ENCODE measurements around the gene CCNE1.
A peak's percentile ranks its signal among the peaks of the same experiment; 100 is the strongest.

Gene CCNE1

DNA sequence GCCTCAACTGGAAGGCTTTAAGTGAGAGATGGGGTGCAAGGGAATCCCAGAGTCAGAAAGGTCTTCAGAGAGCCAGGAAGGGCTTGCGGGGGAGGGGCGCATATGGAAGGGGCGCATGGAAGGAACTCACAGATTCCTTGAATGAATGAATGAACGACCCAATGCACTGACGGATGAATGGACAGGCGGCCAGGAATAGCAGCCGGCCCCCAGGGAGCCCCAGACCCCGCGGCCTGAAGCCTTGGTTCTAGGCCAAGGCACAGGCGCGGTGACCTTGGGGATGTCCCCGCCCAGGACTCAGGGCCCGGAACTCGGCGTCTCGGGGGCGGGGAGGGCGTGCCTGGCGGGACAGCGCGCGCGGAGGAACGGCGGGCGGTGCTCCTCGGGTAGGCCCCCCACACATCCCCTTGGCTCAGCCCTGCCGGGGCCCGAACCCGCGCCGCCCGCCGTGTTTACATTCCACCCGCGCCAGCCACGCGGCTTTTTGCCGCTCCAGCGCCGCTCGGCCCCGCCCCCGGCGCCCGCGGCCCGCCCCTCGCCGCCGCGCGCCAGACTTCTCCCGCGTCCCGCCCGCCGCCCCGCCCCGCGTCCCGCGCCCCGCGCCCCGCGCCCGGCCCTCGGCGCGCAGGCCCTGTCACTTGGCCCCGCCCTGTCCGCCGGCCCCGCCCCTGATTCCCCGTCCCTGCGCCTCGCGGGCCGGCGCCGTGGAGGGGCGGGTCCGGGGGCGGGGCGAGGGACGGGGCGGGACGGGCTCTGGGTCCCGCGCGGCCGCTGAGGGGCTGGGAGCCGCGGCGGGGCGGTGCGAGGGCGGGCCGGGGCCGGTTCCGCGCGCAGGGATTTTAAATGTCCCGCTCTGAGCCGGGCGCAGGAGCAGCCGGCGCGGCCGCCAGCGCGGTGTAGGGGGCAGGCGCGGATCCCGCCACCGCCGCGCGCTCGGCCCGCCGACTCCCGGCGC lies at the start of gene CCNE1:
Gene CCNE1 (plus strand): TSS at position 867 of the 955 bp plus-strand sequence. CDS start 565 bp downstream, outside the sequence.
- DNase-seq, result peak; percentile 93

DNA sequence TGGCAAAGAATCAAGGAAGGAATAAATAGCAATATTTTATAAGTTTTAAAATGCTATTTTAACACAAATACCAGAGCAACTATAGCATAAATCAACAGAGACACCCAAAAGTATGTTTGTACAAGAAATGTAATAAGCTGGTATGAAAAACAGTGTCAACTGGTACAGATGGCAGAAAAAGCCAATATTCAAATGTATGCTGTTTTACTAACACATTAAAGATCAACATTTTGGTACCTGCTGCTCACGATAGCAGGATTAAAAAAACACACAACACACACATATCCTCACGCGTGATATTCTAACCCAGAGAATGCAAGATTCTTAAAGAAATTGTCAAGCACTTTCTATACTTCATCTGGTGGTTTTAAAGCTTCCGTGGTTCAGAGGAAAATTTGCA lies 48.6 kb upstream of the CCNE1 start:
- DNase-seq, result no peak

DNA sequence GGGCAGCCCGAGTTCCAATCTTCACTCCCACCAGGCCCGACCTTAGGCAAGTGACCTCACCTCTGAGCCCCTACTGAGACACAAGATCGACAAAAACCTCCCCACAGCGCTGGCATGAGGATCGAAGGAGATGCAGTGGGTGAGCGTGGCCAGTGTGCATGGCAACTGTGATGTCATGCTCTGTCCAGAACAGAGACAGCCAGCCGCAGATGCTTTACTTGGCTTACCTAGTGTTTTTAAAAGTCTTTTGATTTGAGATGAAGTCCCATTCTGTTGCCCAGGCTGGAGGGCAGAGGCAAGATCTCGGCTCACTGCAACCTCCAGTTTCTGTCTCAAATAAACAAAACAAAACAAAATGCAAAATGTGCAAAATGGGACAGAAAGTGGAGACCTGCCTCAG lies 47.4 kb upstream of the CCNE1 start:
- DNase-seq, result no peak

DNA sequence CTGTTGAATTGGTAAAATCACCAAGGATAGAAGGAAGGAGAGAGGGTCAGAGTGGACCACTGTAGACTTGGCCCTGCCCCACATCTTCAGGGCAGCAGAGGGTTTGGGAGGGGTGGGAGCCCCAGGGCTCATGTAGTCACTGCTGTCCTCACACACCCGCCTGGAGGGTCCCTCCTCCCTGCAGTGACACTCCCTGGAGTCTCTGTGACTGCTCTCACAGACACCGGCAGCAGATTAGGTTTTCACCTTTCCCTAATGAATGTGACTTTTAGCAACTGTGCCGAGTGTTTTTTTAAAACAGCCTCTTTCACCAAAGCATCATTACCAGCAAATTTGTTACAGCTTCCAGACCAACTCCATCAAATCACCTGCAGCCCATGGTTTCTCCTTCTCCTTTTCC lies 45.7 kb upstream of the CCNE1 start:
- DNase-seq, result no peak

DNA sequence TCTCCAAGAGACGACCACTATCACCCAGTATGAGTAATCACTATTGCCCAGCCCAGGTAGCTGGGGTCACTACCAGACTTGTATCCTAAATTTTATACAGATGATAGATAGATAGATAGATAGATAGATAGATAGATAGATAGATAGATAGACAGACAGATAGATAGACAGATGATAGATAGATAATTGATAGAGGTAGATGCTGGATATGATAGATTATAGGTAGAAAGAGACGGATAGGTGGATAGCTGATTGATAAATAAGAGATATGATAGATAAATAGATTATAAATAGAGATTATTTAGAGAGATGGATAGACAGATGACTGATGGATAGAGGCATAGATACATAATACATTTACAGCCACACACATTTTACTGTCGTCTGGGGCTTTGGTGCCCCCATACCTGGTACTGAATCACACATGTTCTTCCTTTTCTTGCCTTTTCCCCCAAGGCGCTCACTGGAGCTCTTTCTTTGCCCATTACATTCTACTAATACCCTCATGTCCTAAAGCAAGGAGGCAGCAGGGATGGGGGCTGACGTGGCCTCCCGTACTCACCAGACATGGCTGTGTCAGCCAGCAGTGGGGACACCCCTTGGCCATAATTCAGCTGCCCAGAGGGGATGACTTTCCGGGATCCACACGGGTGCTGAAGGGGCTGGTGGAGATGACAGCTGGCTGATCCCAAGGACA lies 44.6 kb upstream of the CCNE1 start:
- no peak for DNase-seq

DNA sequence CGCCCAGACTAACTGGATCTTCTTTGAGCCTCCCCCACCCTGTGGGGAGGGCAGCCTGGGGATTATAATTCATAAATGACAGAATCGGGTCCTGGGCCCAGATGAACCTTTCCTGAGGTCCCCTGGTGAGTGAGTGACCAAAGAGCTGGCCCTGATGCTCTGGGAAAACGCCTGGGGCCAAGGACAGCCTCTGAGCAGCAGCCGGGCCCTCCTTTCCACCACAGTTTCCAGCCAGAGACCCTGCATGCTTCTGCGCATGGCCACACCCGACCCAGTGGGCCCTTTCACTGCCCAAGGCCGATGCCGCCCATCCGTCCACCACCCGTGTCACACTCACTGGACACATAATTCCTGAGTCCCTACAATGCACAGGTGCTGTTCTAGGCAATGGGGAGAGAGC lies 43.6 kb upstream of the CCNE1 start:
- DNase-seq, result no peak

DNA sequence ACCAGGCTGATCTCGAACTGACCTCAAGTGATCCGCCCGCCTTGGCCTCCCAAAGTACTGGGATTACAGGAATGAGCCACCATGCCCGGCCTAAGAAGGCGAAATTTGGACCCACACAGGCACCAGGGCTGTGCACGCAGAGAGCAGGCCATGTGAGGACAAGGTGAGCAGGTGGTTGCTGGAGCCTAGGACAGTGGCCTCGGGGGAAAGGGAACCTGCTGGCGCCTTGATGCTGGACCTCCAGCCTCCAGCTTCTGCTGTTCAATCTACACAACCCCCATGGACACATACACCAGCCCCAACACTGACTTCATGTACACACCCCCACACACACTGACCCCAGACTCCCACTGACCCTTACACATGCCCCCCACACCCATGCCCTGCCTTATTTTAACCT lies 41.8 kb upstream of the CCNE1 start:
- no peak for DNase-seq

DNA sequence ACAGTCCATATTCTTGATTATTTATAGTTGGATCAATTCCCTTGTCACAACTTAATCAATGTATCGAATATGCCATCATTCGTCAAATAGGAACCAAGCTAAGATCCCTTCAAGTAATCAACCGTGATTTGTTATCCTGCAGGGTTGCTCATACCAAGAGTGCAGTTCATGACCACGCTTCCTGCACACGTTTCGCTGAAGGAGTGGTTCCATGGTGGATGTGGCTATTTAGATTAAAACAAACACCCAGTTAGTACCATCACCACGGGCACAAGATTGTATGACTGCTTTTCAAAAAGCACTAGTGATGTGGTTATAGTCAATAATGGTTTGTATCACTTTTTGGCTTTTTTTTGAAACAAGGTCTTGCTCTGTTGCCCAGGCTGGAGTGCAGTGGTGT lies 41.1 kb upstream of the CCNE1 start:
- peak; percentile 69 for DNase-seq

DNA sequence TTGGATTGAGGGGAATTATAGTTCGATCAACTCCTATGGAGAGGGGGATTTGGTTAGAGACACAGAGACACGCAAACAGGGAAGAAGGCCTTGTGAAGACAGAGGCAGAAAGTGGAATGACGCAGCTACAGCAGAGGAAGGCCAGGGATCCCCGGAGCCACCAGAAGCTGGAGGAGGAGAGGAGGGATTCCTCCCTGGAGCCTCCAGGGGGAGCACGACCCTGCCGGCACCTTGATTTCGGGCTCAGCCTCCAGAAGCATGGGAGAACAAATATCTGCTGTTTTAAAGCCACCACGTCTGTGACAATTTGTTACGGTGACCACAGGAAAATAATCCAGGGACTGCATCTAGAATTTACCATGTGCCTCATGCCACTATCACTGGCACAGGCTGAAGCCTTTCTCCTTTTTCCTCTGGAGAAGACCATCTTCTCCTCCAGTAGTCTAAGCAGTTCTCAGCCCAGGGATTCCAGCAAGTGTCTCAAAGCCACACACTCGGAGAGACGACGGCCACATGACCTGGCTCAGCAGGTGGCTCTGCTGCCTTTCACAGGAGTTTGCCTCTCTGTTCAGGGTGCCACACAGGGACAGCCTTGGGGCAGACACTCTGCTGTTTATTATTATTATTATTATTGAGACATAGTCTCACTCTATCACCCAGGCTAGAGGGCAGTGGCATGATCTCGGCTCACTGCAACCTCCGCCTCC lies 39.9 kb upstream of the CCNE1 start:
- DNase-seq, result peak; percentile 23

DNA sequence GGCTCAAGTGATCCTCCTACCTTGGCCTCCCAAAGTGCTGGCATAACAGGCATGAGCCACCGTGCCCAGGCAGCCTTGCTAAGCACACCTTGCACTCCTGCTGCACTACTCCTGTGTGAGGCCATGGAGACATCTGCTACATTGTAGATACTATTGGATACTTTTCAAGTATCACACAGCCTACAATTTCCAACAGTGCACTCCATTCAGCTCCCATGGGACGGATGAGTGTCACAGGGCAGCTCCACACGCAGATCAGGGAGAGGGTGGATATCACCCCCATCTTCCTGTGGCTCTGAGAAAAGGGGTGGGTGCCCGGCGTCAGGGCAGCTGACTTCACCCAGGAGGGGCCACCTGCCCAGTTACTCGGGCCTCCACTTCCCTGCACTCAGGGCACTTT lies 39.1 kb upstream of the CCNE1 start:
- no peak for DNase-seq

DNA sequence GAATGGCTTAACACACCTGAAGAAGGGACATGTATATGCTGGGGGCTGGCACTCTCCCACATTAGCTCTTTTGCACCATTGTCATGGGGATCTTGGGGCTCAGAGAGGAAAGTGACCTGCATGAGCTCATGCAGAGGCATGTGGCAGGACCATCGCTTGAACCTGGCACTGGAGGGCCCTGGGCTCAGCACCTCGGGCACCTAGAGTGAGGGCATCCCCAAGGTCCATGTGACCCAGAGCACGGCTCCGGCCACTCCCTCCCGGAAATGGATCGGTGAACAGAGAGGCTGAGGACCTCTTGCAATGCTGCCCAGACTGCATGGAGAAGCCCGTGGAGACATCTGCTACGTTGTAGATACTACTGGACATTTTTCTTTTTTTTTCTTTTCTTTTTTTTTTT lies 38.6 kb upstream of the CCNE1 start:
- no peak for DNase-seq

DNA sequence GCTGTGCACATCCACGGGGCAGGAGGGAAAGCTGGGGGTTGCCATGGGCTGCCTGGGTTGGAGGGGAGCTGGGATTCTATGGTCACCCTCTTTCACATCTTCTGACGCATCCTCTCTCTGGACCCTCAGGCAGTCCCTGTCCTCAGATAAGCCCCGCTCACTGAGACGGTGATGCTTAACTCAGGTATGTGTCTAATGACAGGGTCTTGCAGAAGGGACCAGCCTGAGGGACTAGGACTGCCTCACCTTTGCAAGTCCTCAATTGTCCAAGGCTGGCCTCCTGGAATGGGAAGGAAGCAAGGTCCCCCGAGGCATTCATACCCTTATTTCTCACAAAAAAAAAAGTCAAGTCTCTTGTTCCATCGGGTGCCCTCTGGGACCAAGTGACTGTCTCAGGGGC lies 37.7 kb upstream of the CCNE1 start:
- no peak for DNase-seq

DNA sequence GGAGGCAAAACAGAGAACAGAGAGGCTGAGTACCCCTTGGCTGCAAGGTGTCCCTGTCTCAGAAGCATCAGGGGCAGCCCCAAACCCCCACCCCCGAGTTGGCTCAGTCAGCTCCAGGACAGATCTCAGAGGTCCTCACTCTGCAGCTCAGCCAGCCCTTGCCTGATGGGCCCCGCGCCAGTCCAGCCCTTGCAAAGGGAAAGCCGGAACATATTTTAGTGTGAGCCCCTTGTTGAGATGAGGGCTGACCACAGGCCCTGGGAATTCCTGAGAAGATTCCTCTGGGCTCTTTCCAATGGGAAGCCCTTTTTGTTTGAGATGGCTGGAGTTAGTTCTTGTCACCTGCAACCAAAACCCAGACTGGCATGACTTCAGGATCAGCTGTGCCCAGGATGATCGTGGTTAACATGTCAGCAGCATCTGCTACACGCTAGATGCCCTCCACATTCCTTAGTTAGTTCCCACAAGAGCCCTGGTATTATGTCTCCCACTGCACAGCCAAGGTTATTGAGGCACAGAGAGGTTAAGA lies 33.9 kb upstream of the CCNE1 start:
- DNase-seq, result no peak

DNA sequence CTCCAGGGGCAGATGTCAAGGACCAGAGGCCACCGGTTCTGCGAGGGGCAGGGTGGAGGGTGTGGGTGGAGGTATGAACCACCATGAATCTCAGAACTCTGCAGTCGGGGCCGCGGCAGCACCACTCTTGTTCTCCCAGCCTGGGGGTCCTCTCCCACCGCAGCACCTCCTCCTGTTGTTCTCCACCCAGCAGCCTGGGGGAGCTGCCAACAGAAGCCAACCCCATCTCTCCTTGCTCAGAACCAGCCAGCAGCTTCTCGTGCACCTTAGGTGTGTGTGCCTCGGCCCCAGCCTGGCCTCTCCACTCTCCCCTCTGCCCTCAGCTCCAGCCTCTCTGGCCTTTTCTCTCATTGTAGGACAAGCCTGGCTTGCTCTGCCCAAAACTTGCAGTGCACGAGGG lies 31.9 kb upstream of the CCNE1 start:
- no peak for DNase-seq

DNA sequence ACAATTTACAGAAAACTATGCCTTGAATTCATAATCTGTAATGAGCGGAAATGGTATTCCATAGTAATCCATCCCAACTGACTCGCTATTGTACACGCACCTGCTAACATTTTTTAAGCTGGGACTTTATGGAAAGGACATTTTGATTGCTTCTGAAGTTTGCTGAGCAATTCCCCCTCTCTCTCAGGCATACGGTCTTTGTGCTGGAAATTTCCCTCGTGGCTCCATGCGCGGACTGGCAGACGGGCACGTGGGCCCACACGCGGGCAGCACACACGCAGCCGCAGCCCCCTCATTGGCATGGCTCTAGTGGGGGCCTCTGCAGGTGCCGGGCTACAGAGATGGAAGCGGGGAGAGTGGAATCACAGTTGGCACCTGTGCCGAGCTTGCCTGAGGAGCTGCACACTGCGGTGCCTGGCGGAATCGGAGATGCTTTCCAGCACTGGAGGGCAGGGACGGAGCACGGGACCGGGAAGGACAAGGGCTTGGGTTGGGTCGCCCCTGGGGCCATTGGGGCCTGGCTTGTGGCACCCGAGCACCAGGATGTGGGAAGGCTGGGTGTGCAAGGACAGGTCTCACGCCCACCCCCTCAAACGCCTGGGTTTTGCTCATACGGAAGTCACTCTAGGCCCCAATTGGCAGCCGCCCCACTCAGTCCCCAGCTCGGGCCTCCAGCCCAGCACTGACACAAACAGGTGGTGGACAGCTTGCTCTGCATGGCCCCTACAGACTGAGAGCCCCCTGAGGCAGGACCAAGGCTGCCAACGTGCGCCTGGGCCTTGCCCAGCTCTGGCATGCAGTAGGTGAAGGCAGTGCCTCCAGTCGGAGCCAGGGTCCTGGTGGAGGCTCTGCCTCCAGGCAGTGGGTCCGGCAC lies 30.2 kb upstream of the CCNE1 start:
- no peak for DNase-seq

DNA sequence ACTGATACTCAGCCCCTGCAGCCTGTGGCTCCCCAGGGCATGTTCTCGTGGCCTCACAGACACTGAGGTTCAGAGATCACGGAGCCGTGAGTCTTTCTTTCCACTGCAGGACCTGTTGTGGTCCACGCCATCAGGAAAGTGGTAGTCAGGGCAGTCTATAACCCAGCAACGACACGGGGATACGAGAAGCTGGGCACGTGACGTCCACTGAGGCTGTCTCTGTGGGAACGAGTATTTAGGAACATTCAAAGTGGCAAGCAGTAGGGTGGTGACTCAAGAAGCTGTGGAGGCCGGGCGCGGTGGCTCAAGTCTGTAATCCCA lies 29.6 kb upstream of the CCNE1 start:
- no peak for DNase-seq

DNA sequence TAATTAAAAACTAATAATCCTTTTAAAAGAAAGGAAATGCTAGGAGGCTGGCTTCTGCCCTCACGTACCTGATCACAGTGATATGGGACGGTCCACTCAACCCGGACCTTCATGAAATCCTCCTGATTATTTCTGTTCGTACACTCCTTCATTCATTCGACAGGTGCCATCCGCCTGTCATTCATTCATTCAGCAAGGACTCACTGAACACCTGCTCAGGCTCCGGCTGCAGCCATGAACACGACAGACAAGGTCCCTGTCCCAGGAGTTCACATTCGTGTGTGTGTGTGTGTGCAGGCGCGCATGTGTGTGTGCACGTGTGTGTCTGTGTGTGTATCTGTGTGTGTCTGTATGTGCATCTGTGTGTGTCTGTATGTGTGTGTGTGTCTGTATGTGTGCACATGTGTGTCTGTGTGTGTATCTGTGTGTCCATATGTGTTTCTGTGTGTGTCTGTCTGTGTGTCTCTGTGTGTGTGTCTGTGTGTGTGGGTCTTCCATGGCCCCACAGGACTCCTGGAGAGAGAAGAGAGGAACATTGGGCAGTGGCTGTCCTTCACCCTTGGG lies 28.1 kb upstream of the CCNE1 start:
- DNase-seq, result no peak

DNA sequence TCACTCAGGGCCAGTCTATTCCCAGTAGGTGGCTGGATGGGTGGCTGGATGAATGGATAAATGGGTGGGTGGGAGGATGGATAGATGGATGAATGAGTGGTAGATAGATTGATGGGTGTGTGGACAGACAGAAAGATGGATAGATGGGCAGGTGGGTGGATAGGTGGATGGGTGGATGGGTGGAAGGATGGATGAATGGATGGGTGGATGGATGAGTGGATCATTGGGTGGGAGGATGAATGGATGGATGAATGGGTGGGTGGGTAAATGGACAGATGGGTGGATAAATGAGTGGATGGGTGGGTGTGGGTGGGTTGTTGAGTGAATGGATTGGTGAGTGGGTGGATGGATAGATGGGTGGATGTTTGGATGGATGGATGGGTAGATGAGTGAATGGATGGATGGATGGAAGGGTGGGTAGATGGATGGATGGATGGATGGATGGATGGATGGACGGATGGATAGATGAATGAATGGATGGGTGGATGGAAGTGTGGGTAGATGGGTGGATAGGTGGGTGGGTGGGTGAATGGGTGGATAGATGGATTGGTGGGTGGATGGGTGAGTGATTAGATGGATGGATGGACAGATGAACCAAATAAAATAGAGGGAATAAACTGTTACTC lies 27.1 kb upstream of the CCNE1 start:
- DNase-seq, result no peak

DNA sequence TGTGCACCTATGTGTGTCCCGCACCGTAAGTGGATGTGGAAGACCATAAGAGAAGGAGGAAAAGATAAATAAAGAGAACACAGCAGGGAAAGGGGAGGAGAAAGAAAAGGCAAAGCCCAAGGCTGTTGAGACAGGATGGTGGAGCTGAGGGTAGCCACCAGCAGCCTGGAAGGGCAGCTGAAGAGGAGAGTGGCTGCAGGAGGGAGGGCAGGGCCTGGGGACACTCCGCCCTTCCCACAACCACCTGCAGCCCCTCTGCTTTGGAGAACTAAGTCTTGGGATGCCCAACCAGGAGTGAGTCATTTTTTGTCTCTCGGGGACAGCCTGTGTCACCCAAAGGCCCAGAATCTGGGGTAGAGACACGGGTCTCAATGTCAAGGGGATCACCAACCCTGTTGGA lies 26.4 kb upstream of the CCNE1 start:
- no peak for DNase-seq

DNA sequence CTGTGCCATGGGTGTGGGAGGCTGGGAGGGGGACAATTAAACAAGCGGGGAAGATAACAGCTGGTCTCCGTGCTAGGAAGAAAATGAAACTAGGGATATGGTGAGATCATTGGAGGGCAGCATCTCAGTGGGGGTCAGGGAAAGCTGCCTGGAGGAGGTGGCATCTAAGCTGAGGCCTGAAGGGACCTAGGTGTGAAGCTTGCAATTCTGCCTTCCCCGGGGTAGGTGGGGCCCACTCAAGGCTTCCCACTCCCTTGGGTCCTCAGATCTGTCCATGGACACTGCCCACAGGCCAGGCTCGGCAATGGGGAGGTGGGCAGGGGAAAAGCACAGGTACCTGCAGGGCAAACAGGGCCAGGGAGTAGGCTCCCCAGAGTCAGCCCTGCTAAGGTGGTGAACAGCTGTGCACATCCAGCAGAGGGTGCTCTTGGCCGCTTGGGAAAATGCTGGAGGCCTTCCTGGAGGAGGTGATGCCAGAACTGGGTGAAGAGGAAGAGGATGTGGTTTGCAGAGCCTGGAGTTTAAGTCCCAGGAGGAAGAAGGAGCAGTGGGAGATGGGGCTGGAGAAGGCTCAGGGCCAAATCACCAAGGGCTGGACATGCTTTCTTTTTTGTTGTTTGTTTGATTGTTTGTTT lies 25.7 kb upstream of the CCNE1 start:
- DNase-seq, result peak; percentile 20

DNA sequence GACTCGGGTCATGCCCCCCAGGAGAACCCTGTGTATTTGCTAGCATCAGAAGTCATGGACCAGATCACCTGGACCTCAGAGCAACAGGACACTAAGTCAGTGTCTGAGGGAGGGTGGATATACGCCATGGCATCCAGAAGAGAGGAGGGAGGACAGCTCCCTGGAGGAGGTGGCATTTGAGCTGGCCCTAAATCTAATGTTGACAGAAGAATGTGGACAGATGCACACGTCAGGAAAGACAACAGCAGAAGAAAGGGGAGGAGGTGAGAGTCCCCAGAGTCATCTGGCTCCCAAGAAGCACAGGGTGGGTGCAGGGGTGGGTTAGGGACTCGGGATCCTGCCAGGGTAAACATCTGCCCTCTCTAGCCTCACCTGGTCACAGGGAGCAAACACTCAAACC lies 24.5 kb upstream of the CCNE1 start:
- no peak for DNase-seq
